Stimulated activated CD4-positive, alpha-beta T cell treated with anti-CD3 and anti-CD28 coated beads, Interleukin-1b, Interleukin-23, amount 100 ng/mL, for 48 hours (primary cell): ENCODE data around the gene NTNG2.

Experiments used
- DNase-seq: peaks from one replicate; pipeline ENCODE4 v3.0.0-alpha.2; 2020

Gene NTNG2

DNA sequence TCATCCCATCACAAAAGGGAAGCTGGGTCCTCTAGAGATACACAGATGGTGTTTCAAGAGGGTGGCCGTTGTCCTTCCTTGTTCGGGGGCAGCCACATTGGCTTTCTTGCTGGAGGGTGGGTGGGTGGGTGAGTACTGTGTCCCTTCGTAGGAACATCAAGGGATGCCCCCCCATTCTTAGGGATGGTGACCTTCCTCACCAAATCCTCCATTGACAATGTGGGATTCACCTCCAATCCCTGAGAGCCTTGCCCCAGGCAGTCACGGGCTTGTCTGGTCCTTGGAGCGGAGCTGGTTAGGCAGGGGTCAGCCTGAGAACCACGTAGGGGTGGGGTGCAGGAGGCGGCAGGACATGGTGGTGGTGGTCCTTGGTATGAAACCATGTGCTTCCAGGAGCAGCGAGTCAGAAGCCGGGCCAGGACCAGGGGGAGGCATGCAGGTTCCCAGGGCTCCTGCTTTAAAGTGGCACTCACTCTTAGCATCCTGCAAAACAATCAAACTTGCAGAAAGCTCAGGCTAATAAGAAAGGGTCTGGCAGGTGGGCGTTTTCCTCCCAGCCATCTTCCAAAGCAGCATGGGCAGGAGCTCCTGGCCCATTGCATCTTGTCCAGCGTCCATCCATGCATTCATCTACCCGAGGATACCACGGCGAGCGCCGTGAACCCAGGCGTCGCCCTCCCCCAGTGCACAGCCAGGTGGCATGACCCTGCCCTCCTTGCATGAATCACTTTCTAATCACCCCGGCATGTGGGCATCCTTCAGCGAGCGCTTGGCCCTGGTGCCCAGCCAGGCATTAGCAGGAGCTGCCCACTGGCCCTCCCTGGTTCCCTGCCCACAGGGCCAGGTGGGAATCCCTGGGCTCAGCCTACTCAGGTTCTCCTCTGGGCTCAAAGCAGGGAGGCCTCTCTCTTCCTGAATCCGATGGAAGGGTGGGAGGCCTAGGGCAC, 76.4 kb downstream of the NTNG2 start:
- no peak for DNase-seq

GRCh38 chr9:132238992-132239391, 77.1 kb downstream of the NTNG2 start:
- no peak for DNase-seq

GRCh38 chr9:132239518-132239917, 77.7 kb downstream of the NTNG2 start:
- no peak for DNase-seq

DNA sequence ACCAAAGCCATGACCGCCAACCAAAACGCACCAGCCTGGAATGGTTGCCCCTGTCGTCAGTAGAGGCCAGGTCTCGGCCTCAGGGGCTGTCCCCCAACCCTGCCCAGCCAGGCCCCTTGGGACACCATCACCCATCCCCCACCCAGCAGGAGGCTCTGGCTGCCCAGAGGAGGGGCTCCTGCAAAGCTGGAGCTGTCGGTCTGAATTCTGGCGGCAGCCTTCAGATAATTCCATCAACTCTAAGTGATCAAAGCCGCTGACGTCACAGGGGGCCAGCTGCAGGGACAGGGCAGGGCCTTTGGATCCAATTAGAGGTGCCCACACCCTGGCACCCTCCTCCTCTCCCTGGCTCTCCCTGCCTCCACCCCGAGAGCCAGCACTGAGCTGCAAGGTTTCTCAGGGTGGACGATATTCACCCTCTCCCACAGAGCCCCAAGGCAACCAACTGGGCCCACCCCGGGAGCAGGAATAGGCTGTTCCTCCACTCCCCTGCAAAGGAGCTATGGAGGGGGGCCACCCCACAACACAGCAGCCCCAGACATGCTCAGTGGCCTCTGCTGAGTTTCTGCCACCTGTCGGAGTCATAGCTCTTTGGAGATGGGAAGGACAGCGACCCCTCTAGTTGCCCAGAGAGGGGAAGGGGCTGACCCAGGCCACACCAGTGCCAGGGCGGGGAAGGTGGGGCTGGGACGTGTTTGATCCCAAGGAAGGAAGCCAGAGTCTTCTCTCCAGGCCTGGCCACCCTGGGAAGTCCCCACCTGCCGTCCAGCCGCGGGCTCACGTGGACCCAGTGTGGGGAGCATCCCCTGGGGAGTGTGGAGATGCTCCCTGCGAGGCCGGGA, 78.4 kb downstream of the NTNG2 start:
- no peak for DNase-seq

- DNase-seq, result peak; percentile 98
Observed at GRCh38 chr9:132240841-132241482, 79.1 kb downstream of the NTNG2 start.

DNA sequence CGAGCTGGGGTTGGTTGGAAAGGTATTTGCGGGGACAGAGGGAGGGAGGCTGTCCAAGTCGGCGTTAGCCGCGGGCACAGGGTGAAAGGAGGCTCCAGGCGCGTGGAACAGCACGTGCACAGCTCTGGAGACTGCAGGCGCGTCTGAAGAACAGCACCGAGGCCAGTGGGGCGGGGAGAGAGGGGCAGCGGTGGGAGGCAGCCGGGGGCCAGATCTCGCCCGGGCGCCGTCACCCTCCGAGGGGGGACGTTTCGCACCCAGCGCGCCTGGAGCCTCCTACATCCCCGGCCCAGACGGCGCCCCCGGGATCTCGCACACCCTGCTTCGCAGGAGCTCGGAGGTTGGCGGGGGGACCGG, 79.6 kb downstream of the NTNG2 start:
- no peak for DNase-seq

DNA sequence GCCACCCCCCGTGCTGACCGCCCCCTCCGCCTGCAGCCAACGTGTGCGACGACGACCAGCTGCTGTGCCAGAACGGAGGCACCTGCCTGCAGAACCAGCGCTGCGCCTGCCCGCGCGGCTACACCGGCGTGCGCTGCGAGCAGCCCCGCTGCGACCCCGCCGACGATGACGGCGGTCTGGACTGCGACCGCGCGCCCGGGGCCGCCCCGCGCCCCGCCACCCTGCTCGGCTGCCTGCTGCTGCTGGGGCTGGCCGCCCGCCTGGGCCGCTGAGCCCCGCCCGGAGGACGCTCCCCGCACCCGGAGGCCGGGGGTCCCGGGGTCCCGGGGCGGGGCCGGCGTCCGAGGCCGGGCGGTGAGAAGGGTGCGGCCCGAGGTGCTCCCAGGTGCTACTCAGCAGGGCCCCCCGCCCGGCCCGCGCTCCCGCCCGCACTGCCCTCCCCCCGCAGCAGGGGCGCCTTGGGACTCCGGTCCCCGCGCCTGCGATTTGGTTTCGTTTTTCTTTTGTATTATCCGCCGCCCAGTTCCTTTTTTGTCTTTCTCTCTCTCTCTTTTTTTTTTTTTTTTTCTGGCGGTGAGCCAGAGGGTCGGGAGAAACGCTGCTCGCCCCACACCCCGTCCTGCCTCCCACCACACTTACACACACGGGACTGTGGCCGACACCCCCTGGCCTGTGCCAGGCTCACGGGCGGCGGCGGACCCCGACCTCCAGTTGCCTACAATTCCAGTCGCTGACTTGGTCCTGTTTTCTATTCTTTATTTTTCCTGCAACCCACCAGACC, 80.2 kb downstream of the NTNG2 start:
- peak; percentile 30 for DNase-seq

GRCh38 chr9:132242621-132243155, 80.8 kb downstream of the NTNG2 start:
- DNase-seq, result no peak

GRCh38 chr9:132243156-132244074, 81.6 kb downstream of the NTNG2 start:
- no peak for DNase-seq

GRCh38 chr9:132244582-132245455, 83.0 kb downstream of the NTNG2 start:
- no peak for DNase-seq

DNA sequence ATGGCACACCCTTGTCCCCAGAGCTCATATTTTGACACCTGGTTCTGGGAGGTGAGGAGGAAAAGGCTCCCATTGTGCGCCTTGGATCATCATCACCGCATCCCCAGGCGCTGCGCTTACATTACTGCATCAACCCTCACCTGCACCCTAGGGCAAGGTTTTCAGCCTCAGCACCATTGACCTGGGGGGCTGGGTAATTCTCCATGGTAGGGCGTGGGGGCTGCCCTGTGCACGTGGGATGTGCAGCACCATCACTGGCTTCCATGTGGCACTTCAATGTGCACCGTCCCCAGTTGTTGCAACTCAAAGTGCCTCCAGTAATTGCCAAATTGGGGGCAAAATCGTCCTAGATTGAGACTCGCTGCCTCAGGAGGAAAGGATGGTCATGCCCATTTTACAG, 83.6 kb downstream of the NTNG2 start:
- DNase-seq, result no peak

DNA sequence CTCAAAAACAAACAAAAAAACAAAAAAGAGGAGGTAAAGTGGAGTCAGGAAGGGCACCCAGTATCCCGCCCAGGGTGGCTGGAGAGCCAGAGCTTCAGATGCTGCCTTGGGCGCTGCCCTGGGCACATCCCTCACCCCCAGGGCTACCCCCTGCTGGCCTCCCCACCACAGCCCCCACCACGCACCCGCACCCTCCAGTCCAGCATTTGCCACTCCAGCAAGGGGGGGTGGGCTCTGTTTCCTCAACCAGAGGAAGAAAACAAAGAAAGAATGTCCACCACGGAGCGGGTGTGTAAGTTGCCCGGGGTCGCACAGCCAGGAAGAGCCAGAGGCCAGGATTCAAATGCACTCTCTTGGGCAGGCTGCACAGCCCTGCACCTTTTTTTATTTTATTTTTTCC, 86.1 kb downstream of the NTNG2 start:
- DNase-seq, result no peak

- DNase-seq, result no peak
Observed at GRCh38 chr9:132249123-132249522, 87.3 kb downstream of the NTNG2 start.

DNA sequence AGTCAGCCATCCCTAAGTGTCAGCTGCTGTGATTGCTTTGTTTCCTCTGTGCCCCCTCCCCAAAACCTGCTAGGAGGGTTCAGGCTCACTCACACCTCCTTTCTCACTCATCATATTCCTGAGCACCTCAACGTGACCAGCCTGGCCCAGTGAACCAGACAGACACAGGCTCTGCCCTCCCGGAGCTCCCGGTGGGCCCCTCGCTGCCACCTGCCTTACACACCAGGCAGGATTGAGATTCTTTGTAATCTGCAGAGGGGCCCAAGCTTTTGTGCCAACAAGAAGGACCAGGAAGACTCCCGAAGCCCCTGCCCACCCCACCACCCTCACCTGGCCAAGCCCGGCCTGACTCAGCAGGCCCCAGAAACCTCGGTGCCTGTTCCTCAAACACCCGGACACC, 87.8 kb downstream of the NTNG2 start:
- DNase-seq, result no peak

DNA sequence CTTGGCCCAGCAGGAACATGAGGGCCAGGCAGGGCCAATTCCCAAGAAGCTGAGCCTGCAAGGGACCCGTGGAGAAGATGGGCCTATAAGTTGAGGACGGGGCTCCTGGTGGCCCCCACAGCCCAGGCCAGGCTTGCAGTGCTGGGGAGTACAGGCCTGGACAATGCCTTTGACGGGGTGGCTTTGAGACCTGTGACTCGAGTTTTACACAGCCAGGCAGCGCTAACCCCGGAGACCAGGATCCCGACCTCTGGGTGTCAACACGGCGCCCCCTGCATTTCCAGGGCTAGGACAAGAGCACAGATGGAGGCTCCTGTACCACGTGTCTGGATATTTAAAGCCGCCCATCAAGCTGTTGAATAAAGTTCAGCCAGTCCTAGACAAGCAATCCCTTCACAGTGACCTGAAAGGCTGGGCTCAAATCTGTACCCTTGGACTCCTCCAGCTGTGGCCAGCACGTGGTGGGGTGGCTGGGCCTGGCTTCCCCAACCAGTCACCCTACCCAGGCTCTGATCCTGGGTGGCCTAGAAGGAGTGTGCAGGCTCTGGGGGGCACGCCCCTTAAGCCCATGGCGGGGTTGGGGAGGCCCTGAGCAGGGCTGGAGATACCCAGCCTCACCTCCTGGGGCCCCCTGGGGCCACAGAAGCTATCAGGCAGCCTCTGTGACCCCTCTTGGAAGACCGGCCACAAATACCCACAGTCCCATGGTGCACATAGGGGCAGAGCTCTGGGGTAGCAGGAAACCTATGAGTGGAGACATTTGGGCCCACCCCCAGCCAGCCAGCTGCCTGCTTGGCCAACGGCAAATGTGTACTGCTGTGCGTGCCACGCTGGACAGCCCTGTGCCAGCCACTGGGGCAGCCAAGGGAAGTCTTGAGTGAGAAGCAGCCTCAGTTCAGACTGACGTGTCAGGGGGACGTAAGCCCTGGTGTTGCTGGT, 88.7 kb downstream of the NTNG2 start:
- DNase-seq, result no peak

DNA sequence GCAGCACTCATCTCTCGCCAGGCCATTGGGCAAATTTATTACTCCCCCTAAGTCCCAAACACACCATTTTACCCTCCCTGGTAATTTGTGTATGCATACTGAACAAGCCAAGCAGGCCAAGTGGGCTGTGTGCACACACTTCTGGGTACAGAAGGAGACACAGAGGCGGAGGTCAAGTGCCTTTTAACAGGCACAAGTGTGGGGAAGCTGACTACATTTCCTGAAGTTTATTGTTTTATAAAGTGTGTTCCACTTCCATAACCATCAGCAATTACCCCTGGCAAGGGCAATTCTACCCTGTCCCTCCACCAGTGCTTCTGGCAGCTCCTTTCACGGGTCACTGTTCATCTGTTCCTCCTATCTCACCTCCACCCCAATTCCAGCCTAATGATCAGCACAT, 99.0 kb downstream of the NTNG2 start:
- no peak for DNase-seq

DNA sequence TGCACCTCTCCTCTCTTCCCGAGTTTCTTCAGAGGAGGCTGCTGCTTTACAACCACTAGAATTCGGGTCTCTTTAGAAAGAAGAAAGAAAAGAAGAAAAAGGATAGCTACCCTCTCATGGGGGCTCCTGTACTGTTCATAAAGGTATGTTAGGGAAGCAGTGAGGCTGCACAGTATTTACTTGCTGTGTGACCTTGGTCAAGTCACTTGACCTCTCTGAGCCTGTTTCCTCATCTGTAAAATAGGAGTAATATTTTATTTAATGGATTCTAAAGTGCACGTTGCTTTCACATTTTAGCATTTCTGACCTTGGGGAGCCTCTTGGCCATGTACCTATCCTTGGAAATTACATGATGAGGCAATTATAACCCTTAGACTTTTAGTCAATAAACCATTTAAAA, 104.2 kb downstream of the NTNG2 start:
- DNase-seq, result no peak

DNA sequence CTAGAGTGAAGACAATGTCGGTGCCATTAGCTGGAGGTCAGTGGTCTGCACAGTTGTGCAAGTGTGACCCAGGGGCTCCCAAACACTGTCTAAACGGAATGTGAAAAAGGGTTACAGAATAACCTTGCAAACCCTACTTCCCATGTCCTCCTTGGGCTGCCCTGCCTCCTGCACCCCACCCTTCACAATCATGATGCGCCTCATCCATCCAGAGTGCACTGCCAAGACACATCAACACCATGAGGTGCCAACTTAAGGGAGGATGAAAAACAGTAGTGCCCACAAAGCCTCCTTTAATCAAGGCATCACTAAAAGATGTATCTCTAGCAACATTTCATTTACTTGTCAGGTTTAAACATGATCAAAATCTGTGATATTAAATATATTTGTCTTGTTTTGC, 105.8 kb downstream of the NTNG2 start:
- DNase-seq, result no peak

DNA sequence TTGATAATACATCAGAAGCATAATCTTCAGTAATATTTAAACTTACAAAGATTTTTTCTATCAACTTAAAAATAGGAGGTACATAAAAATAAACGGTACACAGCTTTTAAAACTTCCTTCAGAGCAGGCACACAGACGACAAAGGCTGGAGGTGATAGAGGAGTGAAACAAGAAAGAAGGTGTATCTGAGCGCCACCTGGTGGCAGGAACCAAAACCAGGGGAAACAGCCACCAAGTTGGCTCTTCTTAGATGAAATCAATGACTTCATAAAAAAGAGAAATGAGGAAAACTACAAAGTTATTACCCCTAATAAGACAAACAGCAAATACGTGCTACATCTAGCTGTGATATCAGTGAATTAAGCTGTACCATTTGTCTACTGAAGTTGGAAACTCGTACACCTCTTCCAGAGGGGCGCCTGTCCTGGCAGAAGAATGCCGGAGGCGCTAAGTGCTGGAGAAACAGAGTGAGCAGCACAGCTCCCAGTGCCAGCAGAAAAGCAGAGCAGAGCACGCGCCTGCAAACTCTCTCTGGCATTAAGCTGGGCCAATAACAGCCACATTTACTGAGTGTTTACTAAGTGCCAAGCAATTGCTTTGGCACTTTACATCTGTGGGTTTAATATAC, 107.0 kb downstream of the NTNG2 start:
- peak; percentile 67 for DNase-seq
